Left ventricle myocardium inferior (tissue), 1 donor: ENCODE results near the gene PPEF2. TPM values are rescaled to one million over a fixed set of nuclear protein-coding genes. Genes with fewer than 3 reads are reported as not detected.

Source experiments
- DNase-seq: peaks from one replicate; pipeline ENCODE4 v3.0.0-alpha.2; 2020
- H3K27ac ChIP-seq: fragments of 200-600 bp; replicated peaks from 2 replicates; pipeline ENCODE4 v1.8.0; 2021
- H3K27me3 ChIP-seq: fragments of 200-600 bp; 2 replicates; pipeline ENCODE4 v1.8.0; 2021; ENCODE audit warnings: low read depth
- H3K36me3 ChIP-seq: fragments of 200-600 bp; 2 replicates; pipeline ENCODE4 v1.8.0; 2021
- H3K4me1 ChIP-seq: fragments of 200-600 bp; 2 replicates; pipeline ENCODE4 v1.8.0; 2021
- H3K4me3 ChIP-seq: fragments of 200-600 bp; 2 replicates; pipeline ENCODE4 v1.8.0; 2021; ENCODE audit warnings: mild to moderate bottlenecking, moderate library complexity
- H3K9me3 ChIP-seq: fragments of 200-600 bp; replicated peaks from 2 replicates; pipeline ENCODE4 v1.8.0; 2021
- CTCF ChIP-seq: fragments of 200-600 bp; IDR thresholded peaks from 2 replicates; pipeline ENCODE4 v1.8.0; 2021; ENCODE audit warnings: antibody characterized with exemption, mild to moderate bottlenecking, borderline replicate concordance
- intact Hi-C: fragments of 100-400 bp; cut with micrococcal nuclease; formaldehyde crosslinking; loops from one replicate; pipeline ENCODE4 v1.11.0; 2022
- total RNA-seq: library from RNA; stranded (reverse); fragmentation: NEBNext Ultra II Directional; extraction: Animal tissue kit (Norgen Biotek cat#: 25700); gene quantifications from one replicate; pipeline ENCODE4 v1.2.1, GENCODE V29; 2021
- donor health status: DM: no; HTN: yes; CAD: no; lungs with severe emphysema.

PPEF2 gene
- total RNA-seq, 1 donor from 2014 or later = not detected

DNA sequence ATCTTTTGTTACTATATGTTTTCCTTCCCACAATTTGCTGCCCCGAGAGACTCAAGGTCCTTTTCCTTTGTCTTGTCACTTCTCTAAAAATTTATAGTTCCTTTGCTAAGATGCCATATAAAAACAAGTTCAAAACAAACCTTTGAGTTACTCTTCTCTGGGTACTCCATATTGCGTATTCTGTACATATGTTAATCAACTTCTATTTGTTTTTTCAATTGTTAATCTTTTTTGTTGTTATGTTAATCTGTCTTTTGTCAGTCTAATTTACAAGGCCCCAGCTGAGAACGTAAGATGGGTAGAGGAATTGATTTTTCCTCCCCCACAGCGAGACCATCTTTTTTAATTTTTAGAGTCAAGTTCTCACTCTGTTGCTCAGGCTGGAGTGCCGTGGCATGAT is 7.2 kb upstream of the PPEF2 start:
- Histone ChIP-seq H3K27me3 (peaks cover 7% of the 10 kb centered on the region), H3K36me3 (no peaks in the 10 kb centered on the region), H3K27ac (no peak overlapping the region), H3K4me3 (no peak overlapping the region), H3K4me1 (no peaks in the 10 kb centered on the region), H3K9me3 (no peaks in the 10 kb centered on the region)
- TF ChIP-seq CTCF = no peak
- no peak for DNase-seq
- intact Hi-C loops = no loop called here

- H3K4me3 ChIP-seq = no peak overlapping the region
- H3K27me3 ChIP-seq = peaks cover 7% of the 10 kb centered on the region
- H3K27ac ChIP-seq = no peak overlapping the region
- no peaks in the 10 kb centered on the region for H3K9me3 ChIP-seq
- H3K4me1 ChIP-seq = no peaks in the 10 kb centered on the region
- no peak for DNase-seq
- intact Hi-C loops = no loop called here
- no peaks in the 10 kb centered on the region for H3K36me3 ChIP-seq
- TF ChIP-seq CTCF = no peak
Observed at GRCh38 chr4:75908555-75908954, 6.3 kb upstream of the PPEF2 start.

GRCh38 chr4:75907966-75908365 is 5.7 kb upstream of the PPEF2 start:
- Histone ChIP-seq H3K36me3 (no peaks in the 10 kb centered on the region), H3K4me1 (no peaks in the 10 kb centered on the region), H3K27me3 (peaks cover 7% of the 10 kb centered on the region), H3K4me3 (no peak overlapping the region), H3K9me3 (no peaks in the 10 kb centered on the region), H3K27ac (no peak overlapping the region)
- no peak for DNase-seq
- no peak for TF ChIP-seq CTCF
- intact Hi-C loops = no loop called here

- H3K9me3 ChIP-seq = no peaks in the 10 kb centered on the region
- no peaks in the 10 kb centered on the region for H3K36me3 ChIP-seq
- TF ChIP-seq CTCF = no peak
- DNase-seq = no peak
- no peak overlapping the region for H3K27ac ChIP-seq
- intact Hi-C loops = no loop called here
- H3K4me1 ChIP-seq = no peaks in the 10 kb centered on the region
- no peak overlapping the region for H3K4me3 ChIP-seq
- peaks cover 24% of the 10 kb centered on the region for H3K27me3 ChIP-seq
Observed at GRCh38 chr4:75904076-75904475, 1.8 kb upstream of the PPEF2 start.

- Histone ChIP-seq H3K4me3 (no peak overlapping the region), H3K27ac (no peak overlapping the region), H3K4me1 (no peaks in the 10 kb centered on the region), H3K9me3 (no peaks in the 10 kb centered on the region), H3K27me3 (peaks cover 16% of the 10 kb centered on the region), H3K36me3 (no peaks in the 10 kb centered on the region)
- DNase-seq = no peak
- intact Hi-C loops = no loop called here
- no peak for TF ChIP-seq CTCF
Observed at GRCh38 chr4:75898536-75898935, 3.7 kb downstream of the PPEF2 start.

DNA sequence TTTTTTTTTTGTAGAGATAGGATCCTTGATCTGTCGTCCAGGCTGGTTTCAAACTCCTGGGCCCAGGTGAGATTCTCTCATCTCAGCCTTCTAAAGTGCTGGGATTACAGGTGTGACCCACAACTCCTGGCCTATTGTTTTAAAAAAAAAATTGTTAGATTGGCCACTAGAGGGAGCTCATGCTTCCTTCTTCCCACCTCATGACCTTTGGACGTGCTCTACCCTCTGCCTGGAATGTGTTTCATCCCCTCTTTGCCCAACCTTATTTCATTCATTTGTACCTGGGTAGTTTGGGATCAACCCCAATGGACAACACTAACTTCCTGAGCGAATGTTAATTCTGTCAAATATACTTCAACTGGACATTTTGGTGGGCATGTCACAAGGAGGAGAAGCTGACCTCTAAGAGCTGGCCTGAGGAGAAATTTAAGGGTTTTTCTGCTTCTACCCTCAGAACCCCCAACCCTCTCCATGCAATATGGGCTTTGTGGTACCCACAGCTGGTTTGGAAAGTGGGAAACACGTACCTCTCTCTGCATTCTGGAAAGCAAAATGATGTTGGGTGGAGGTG is 6.4 kb downstream of the PPEF2 start:
- Histone ChIP-seq H3K4me1 (no peaks in the 10 kb centered on the region), H3K9me3 (no peaks in the 10 kb centered on the region), H3K36me3 (no peaks in the 10 kb centered on the region), H3K4me3 (no peak overlapping the region), H3K27me3 (peaks cover 23% of the 10 kb centered on the region), H3K27ac (no peak overlapping the region)
- DNase-seq = no peak
- intact Hi-C loops = no loop called here
- TF ChIP-seq CTCF = peak; percentile 60
